HepG2 (cell line): ENCODE measurements around the gene ATAD1. TPM values are rescaled to one million over a fixed set of nuclear protein-coding genes. Genes with fewer than 3 reads are reported as not detected.

ENCODE experiments used
- BCLAF1 ChIP-seq: fragments of 450-650 bp; IDR thresholded peaks from 2 replicates; pipeline ENCODE4 v1.6.1; 2017; ENCODE audit warnings: mild to moderate bottlenecking
- CHCHD3 ChIP-seq: sonication (generic); formaldehyde crosslinking; IDR thresholded peaks from 2 replicates; pipeline ENCODE4 v1.8.0; 2022; ENCODE audit warnings: mild to moderate bottlenecking, missing genetic modification reagents, moderate library complexity
- E2F5 ChIP-seq: sonication (generic); formaldehyde crosslinking; conservative IDR thresholded peaks from 2 replicates; pipeline ENCODE4 v1.4.0; 2020; ENCODE audit warnings: missing genetic modification reagents
- ELF4 ChIP-seq: sonication (generic); formaldehyde crosslinking; IDR thresholded peaks from 2 replicates; pipeline ENCODE4 v1.5.0; 2020; ENCODE audit warnings: missing genetic modification reagents, mild to moderate bottlenecking, moderate library complexity, borderline replicate concordance
- FOSL2 ChIP-seq: sonication (generic); formaldehyde crosslinking; IDR thresholded peaks from 2 replicates; pipeline ENCODE4 v1.4.0; 2020; ENCODE audit warnings: missing genetic modification reagents
- FOXA3 ChIP-seq: IDR thresholded peaks from 2 replicates; pipeline ENCODE4 v1.6.1; 2016; ENCODE audit warnings: missing genetic modification reagents, missing compliant biosample characterization
- ISL2 ChIP-seq: sonication (generic); formaldehyde crosslinking; IDR thresholded peaks from 2 replicates; pipeline ENCODE4 v1.5.0; 2020; ENCODE audit warnings: missing genetic modification reagents
- KLF6 ChIP-seq: IDR thresholded peaks from 2 replicates; pipeline ENCODE4 v1.8.0; 2016; ENCODE audit warnings: missing biosample characterization, missing genetic modification reagents
- NFATC3 ChIP-seq: sonication (generic); formaldehyde crosslinking; IDR thresholded peaks from 2 replicates; pipeline ENCODE4 v1.5.1; 2020; ENCODE audit warnings: mild to moderate bottlenecking, missing genetic modification reagents
- NFYC ChIP-seq: IDR thresholded peaks from 2 replicates; pipeline ENCODE4 v1.6.1; 2016; ENCODE audit warnings: missing genetic modification reagents, missing compliant biosample characterization
- PITX1 ChIP-seq: sonication (generic); formaldehyde crosslinking; IDR thresholded peaks from 2 replicates; pipeline ENCODE4 v1.5.1; 2020; ENCODE audit warnings: mild to moderate bottlenecking, missing genetic modification reagents
- SRSF4 ChIP-seq: fragments of 200-400 bp; formaldehyde crosslinking; IDR thresholded peaks from one replicate; pipeline ENCODE4 v1.6.1; 2018; ENCODE audit warnings: mild to moderate bottlenecking, low read depth, low read length, moderate library complexity; ENCODE audit not compliant: poor library complexity, severe bottlenecking
- SUZ12 ChIP-seq: fragments of 150-350 bp; IDR thresholded peaks from 2 replicates; pipeline ENCODE4 v1.6.1; 2014; ENCODE audit warnings: low read depth, low read length
- SYNCRIP ChIP-seq: fragments of 200-400 bp; formaldehyde crosslinking; IDR thresholded peaks from 2 replicates; pipeline ENCODE4 v1.6.1; 2018; ENCODE audit warnings: mild to moderate bottlenecking, low read depth, low read length; ENCODE audit not compliant: insufficient read depth
- TRIM24 ChIP-seq: sonication (generic); formaldehyde crosslinking; IDR thresholded peaks from 2 replicates; pipeline ENCODE4 v1.8.0; 2022; ENCODE audit warnings: mild to moderate bottlenecking, missing genetic modification reagents
- TSC22D2 ChIP-seq: sonication (generic); formaldehyde crosslinking; IDR thresholded peaks from 2 replicates; pipeline ENCODE4 v1.5.1; 2020; ENCODE audit warnings: missing genetic modification reagents, mild to moderate bottlenecking, borderline replicate concordance
- ZBED4 ChIP-seq: sonication (generic); formaldehyde crosslinking; IDR thresholded peaks from 2 replicates; pipeline ENCODE4 v1.4.0; 2020; ENCODE audit warnings: missing genetic modification reagents, borderline replicate concordance
- ZBTB3 ChIP-seq: sonication (generic); formaldehyde crosslinking; IDR thresholded peaks from 2 replicates; pipeline ENCODE4 v1.4.0; 2020; ENCODE audit warnings: low read depth, mild to moderate bottlenecking, moderate library complexity, missing genetic modification reagents, borderline replicate concordance
- ZBTB42 ChIP-seq: sonication (generic); formaldehyde crosslinking; IDR thresholded peaks from 2 replicates; pipeline ENCODE4 v1.5.0; 2020; ENCODE audit warnings: mild to moderate bottlenecking, missing genetic modification reagents
- ZKSCAN8 ChIP-seq: IDR thresholded peaks from 2 replicates; pipeline ENCODE4 v1.6.1; 2016; ENCODE audit warnings: borderline replicate concordance, missing genetic modification reagents, missing compliant biosample characterization
- ZNF282 ChIP-seq: fragments of 450-650 bp; IDR thresholded peaks from 2 replicates; pipeline ENCODE4 v1.6.1; 2018; ENCODE audit not compliant: partially characterized antibody
- ZNF343 ChIP-seq: sonication (generic); formaldehyde crosslinking; IDR thresholded peaks from 2 replicates; pipeline ENCODE4 v1.4.0; 2020; ENCODE audit warnings: mild to moderate bottlenecking, missing genetic modification reagents
- ZNF451 ChIP-seq: sonication (generic); formaldehyde crosslinking; IDR thresholded peaks from 2 replicates; pipeline ENCODE4 v1.5.0; 2020; ENCODE audit warnings: mild to moderate bottlenecking, missing genetic modification reagents
- ZNF543 ChIP-seq: sonication (generic); formaldehyde crosslinking; IDR thresholded peaks from 2 replicates; pipeline ENCODE4 v1.4.0; 2020; ENCODE audit warnings: mild to moderate bottlenecking, missing genetic modification reagents
- ZNF549 ChIP-seq: sonication (generic); formaldehyde crosslinking; IDR thresholded peaks from 2 replicates; pipeline ENCODE4 v1.5.0; 2020; ENCODE audit warnings: missing genetic modification reagents
- polyA plus RNA-seq, 8 experiments: library from polyadenylated mRNA; depleted of rRNA in 3 of 8; stranded (reverse) in 7 of 8; unstranded in 1 of 8; fragments of >200 nt; fragmentation: Illumina TruSeq in 4 of 8; extraction: Trizol in 4 of 8; gene quantifications; 2 replicates each; pipeline versions ENCODE4 v1.2.1 to v1.2.3, GENCODE V29; 2011 to 2016; ENCODE audit warnings: low read depth in 4 of 8, missing spikeins in 1 of 8, mixed read lengths in 1 of 8; ENCODE audit not compliant: insufficient read depth in 1 of 8
- total RNA-seq, 5 experiments: library from RNA; depleted of rRNA; stranded (reverse); fragments of >200 nt; fragmentation: Illumina TruSeq; extraction: Trizol; gene quantifications; 2 replicates each; pipeline ENCODE4 v1.2.3, GENCODE V29; 2016; ENCODE audit warnings: low read depth in 1 of 5

ATAD1 gene
- total and polyA plus RNA-seq, 2 of the 13 experiments (the other 11 are each of a cell fraction or from before 2014, with no cell fraction given), result 14.9 to 28.2 TPM

GRCh38 chr10:87761892-87762291, 56.1 kb downstream of the ATAD1 start (continued):
- TF ChIP-seq ZBED4 (no peak), ELF4 (CRISPR knock-in tag) (no peak), BCLAF1 (no peak), FOXA3 (0 out of 2 replicates have a peak, but pooled peaks have one; percentile 7), SUZ12 (no peak), NFATC3 (CRISPR knock-in tag) (no peak), TRIM24 (CRISPR knock-in tag) (no peak), ZNF549 (CRISPR knock-in tag) (no peak), ZBTB42 (CRISPR knock-in tag) (no peak), ZNF451 (CRISPR knock-in tag) (no peak), ZBTB3 (CRISPR knock-in tag) (no peak), E2F5 (CRISPR knock-in tag) (no peak), FOSL2 (CRISPR knock-in tag) (peak; percentile 93), ZNF343 (CRISPR knock-in tag) (no peak), ZKSCAN8 (CRISPR knock-in tag) (no peak), ZNF282 (no peak), TSC22D2 (CRISPR knock-in tag) (no peak), NFYC (CRISPR knock-in tag) (no peak), PITX1 (CRISPR knock-in tag) (no peak), KLF6 (CRISPR knock-in tag) (no peak), CHCHD3 (CRISPR knock-in tag) (no peak), SRSF4 (no peak), ISL2 (CRISPR knock-in tag) (no peak), SYNCRIP (no peak), ZNF543 (CRISPR knock-in tag) (no peak)
